Skeletal muscle satellite cell (primary cell): ENCODE results near the gene NT5M. TPM values are rescaled to one million over a fixed set of nuclear protein-coding genes. Genes with fewer than 3 reads are reported as not detected.
"Not testable (repeated sequence)": the region's sequence is repeated elsewhere in the genome, so short reads cannot be mapped to it uniquely, and the experiment has no call there.

Experiments
- H3K27me3 ChIP-seq: 2 replicates; pipeline ENCODE4 v1.7.0; 2013; ENCODE audit warnings: low read length; ENCODE audit not compliant: control insufficient read depth, insufficient read depth
- H3K36me3 ChIP-seq: 2 replicates; pipeline ENCODE4 v1.7.0; 2013; ENCODE audit warnings: mild to moderate bottlenecking, control low read depth, low read length; ENCODE audit not compliant: insufficient read depth
- H3K4me1 ChIP-seq: 2 replicates; pipeline ENCODE4 v1.7.0; 2013; ENCODE audit warnings: low read length; ENCODE audit not compliant: control insufficient read depth, insufficient read depth
- H3K4me2 ChIP-seq: 2 replicates; pipeline ENCODE4 v1.7.0; 2013; ENCODE audit warnings: mild to moderate bottlenecking, low read length
- H3K4me3 ChIP-seq: 2 replicates; pipeline ENCODE4 v1.7.0; 2013; ENCODE audit warnings: low read length
- H3K9ac ChIP-seq: 2 replicates; pipeline ENCODE4 v1.7.0; 2013; ENCODE audit warnings: mild to moderate bottlenecking, low read depth, low read length, moderate library complexity
- H3K9me3 ChIP-seq: replicated peaks from 2 replicates; pipeline ENCODE4 v1.7.0; 2013; ENCODE audit warnings: mild to moderate bottlenecking, control low read depth, low read length
- total RNA-seq: library from RNA; depleted of rRNA; stranded (reverse); fragments of >200 nt; gene quantifications from 2 replicates; pipeline ENCODE4 v1.2.3, GENCODE V29; 2012; rRNA removed

Gene NT5M
- 1.0 and 1.5 TPM in 2 replicates for total RNA-seq

GRCh38 chr17:17303010-17303846, at the start of gene NT5M:
TSS of gene NT5M (plus strand) at chr17:17303373. CDS start at chr17:17303551, 178 bp downstream.
- no peaks in the 10 kb centered on the region for H3K36me3 ChIP-seq
- H3K27me3 ChIP-seq, result no peaks in the 10 kb centered on the region
- H3K9me3 ChIP-seq, result no peaks in the 10 kb centered on the region
- peaks cover 16% of the 10 kb centered on the region for H3K4me1 ChIP-seq
- peak within 1 kb of the TSS; percentile 75 for H3K9ac ChIP-seq
- peak within 1 kb of the TSS; percentile 94 for H3K4me2 ChIP-seq
- peak within 1 kb of the TSS; percentile 68 for H3K4me3 ChIP-seq

DNA sequence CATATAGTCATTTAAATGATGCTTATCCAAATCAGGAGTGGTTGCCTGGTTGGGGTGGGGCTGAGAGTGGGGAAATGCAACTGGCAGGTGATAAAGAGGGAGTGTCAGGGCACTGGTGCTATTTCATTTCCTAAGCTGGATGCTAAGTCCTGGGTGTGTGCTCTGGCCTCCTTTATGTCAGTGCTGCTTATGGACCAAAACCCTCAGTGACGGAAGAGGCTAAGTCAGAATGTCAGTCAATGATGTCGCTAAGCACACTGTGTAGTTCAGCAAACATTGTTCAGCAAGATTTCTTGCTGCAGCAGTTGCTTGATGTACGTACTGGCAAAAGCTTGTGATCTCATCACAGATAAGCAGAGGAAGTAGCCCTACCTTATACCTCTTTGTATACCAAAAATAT, 49.8 kb upstream of the NT5M start:
- Histone ChIP-seq H3K4me2 (no peak overlapping the region), H3K36me3 (peaks cover 47% of the 10 kb centered on the region), H3K9me3 (no peaks in the 10 kb centered on the region), H3K9ac (no peak overlapping the region), H3K27me3 (no peaks in the 10 kb centered on the region), H3K4me3 (no peak overlapping the region), H3K4me1 (no peaks in the 10 kb centered on the region)

DNA sequence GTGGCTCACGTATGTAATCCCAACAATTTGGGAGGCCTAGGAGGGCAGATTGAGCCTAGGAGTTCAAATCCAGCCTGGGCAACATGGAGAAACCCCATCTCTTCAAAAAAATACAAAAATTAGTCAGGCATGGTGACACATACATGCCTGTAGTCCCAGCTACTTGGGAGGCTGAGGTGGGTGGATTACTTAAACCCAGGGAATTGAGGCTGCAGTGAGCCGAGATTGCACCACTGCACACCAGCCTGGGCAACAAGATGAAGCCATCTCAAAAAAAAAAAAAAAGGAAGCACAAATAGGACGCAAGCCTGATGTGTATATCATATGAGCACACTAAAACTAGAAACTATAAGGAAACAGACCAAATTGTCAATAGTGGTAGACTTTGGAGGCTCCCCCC, 49.1 kb upstream of the NT5M start:
- Histone ChIP-seq H3K4me3 (no peak overlapping the region), H3K36me3 (peaks cover 50% of the 10 kb centered on the region), H3K27me3 (no peaks in the 10 kb centered on the region), H3K4me2 (no peak overlapping the region), H3K4me1 (no peaks in the 10 kb centered on the region), H3K9ac (no peak overlapping the region), H3K9me3 (no peaks in the 10 kb centered on the region)

GRCh38 chr17:17255689-17256088, 47.5 kb upstream of the NT5M start:
- not testable (repeated sequence) for H3K4me3 ChIP-seq, H3K4me2 ChIP-seq, H3K9me3 ChIP-seq, H3K4me1 ChIP-seq, H3K9ac ChIP-seq, H3K27me3 ChIP-seq
- peaks cover 59% of the 10 kb centered on the region for H3K36me3 ChIP-seq

DNA sequence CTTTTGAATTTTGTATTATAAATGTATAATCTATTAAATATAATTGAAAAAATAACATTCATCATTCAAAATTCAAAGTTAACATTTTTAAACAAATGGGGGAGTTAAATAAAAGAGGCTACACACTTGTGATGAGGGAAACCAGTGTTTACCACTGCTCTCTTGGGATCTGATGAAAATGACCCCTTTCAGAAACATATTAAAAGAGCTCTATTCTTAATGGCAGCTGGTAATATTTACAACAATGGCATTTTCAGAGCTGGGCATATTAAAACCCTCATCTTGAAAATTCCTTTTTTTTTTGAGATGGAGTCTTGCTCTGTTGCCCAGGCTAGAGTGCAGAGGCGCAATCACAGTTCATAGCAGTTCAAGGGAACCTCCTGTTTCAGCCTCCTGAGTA, 46.9 kb upstream of the NT5M start:
- H3K36me3 ChIP-seq, result peaks cover 58% of the 10 kb centered on the region
- no peaks in the 10 kb centered on the region for H3K9me3 ChIP-seq
- H3K4me1 ChIP-seq, result no peaks in the 10 kb centered on the region
- H3K4me2 ChIP-seq, result no peak overlapping the region
- no peak overlapping the region for H3K9ac ChIP-seq
- no peaks in the 10 kb centered on the region for H3K27me3 ChIP-seq
- H3K4me3 ChIP-seq, result no peak overlapping the region

DNA sequence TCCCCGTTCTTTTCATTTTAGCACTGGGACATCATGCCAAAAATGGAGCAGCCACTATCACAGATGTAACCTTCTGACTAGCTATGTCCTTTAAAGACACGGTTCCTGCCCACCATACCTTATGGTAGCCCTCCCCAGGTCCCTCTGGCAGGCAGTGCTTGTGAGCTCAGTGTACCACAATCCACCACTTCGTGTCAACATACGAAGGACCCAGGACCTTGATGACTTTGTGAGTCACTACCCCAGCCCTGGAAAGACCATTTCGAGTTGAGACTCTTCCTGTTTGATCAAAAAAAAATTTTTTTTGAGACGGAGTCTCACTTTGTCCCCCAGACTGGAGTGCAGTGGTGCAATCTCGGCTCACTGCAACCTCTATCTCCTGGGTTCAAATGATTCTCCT, 45.2 kb upstream of the NT5M start:
- peaks cover 51% of the 10 kb centered on the region for H3K36me3 ChIP-seq
- H3K4me3 ChIP-seq, result no peak overlapping the region
- H3K4me1 ChIP-seq, result no peaks in the 10 kb centered on the region
- no peaks in the 10 kb centered on the region for H3K27me3 ChIP-seq
- no peaks in the 10 kb centered on the region for H3K9me3 ChIP-seq
- H3K9ac ChIP-seq, result no peak overlapping the region
- H3K4me2 ChIP-seq, result no peak overlapping the region

DNA sequence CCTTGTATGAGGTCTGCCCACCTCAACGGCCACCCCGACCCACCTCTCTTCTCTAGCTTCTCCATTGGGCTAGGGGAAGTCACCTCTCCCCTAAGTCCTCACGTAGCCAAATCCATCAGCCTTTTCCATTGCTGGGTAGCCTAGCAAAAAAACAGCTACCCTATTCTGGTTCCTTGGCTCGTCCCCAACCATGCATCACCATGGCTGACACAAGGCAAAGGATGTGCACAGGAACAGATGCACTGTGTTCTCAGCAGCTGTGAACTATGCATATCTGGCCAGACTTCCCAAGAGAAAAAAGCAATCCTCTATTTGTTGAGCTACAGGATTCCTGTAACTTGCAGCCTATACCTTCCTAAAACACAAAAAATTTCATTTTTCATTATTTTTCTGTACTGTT, 44.2 kb upstream of the NT5M start:
- Histone ChIP-seq H3K27me3 (no peaks in the 10 kb centered on the region), H3K9ac (no peak overlapping the region), H3K4me3 (no peak overlapping the region), H3K9me3 (no peaks in the 10 kb centered on the region), H3K36me3 (peaks cover 46% of the 10 kb centered on the region), H3K4me1 (no peaks in the 10 kb centered on the region), H3K4me2 (no peak overlapping the region)

GRCh38 chr17:17264430-17264829, 38.7 kb upstream of the NT5M start:
- Histone ChIP-seq H3K4me1 (no peaks in the 10 kb centered on the region), H3K9ac (no peak overlapping the region), H3K36me3 (peaks cover 48% of the 10 kb centered on the region), H3K9me3 (no peaks in the 10 kb centered on the region), H3K4me2 (no peak overlapping the region), H3K27me3 (no peaks in the 10 kb centered on the region), H3K4me3 (no peak overlapping the region)

- Histone ChIP-seq H3K27me3 (no peaks in the 10 kb centered on the region), H3K4me1 (no peaks in the 10 kb centered on the region), H3K9me3 (no peaks in the 10 kb centered on the region), H3K36me3 (peaks cover 53% of the 10 kb centered on the region), H3K4me2 (no peak overlapping the region), H3K4me3 (no peak overlapping the region), H3K9ac (no peak overlapping the region)
Measured at GRCh38 chr17:17269926-17270773, 33.0 kb upstream of the NT5M start.

- no peak overlapping the region for H3K4me2 ChIP-seq
- no peaks in the 10 kb centered on the region for H3K27me3 ChIP-seq
- no peak overlapping the region for H3K4me3 ChIP-seq
- no peak overlapping the region for H3K9ac ChIP-seq
- peaks cover 6% of the 10 kb centered on the region for H3K4me1 ChIP-seq
- H3K36me3 ChIP-seq, result peaks cover 22% of the 10 kb centered on the region
- H3K9me3 ChIP-seq, result no peaks in the 10 kb centered on the region
Measured at GRCh38 chr17:17275971-17276370, 27.2 kb upstream of the NT5M start.

GRCh38 chr17:17277431-17277830, 25.7 kb upstream of the NT5M start:
- Histone ChIP-seq H3K36me3 (peaks cover 17% of the 10 kb centered on the region), H3K4me1 (peaks cover 11% of the 10 kb centered on the region)
- H3K9me3 ChIP-seq, H3K9ac ChIP-seq, H3K27me3 ChIP-seq, H3K4me3 ChIP-seq, H3K4me2 ChIP-seq: not testable (repeated sequence)
